ENCODE measurements around the gene AOAH. TPM values are rescaled to one million over a fixed set of nuclear protein-coding genes. Genes with fewer than 3 reads are reported as not detected.

AOAH gene
- total RNA-seq, 1 donor from 2014 or later = 1.9 TPM

DNA sequence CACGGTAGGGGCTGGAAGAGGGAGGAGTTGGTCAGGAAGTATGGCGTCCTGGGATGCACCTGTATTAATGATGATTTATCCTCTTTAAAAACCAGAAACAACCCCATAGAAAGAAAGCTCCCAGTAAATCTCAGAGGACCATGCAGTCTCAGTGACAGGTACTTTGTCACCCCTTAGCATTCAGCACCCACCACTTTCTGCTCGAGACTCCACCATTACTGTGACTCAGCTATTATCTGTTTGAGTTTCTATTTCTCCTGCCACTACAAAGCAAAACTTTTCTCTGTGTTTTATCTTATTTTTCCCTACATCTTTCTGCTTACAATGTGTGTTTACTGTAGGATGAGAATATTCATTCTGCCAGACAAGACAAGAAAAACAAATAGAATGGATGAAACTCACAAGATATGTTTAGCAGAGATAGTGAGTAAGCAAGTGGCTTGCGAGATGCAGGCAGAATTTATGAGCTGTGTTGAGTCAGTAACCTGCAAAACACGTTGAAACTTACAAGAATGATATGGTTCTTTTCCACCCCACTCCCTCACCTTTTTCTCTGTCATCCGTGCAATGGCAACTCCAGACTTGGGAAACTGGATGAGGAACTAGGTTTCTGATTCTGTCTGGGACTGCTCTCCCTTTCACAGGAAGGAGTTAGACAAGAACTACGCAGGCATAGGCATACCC, 127.1 kb downstream of the AOAH start:
- ATAC-seq (no peak), DNase-seq (ENCODE audit: missing footprints) (no peak)
- intact Hi-C loops (cut with DNase I) = no loop called here

DNA sequence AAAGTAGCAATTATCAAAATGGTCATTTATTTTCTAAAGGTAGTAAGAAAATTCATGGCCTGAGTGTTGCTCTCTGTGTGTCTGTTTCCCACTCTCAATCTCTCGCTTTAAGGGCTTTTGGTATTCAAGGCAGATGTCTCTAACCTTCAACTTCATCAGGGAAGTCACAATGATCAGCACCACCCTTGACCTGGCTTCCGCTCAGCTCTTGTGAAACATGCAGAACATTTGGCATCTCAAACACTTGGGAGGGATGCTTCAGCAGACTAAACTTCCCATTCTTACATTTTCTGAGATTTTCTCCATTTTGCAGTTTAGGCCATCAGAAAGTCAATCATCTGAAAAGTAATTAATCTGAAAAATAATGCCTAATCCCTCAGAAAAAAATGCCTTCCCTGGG, 129.8 kb downstream of the AOAH start:
- ATAC-seq (no peak), DNase-seq (ENCODE audit: missing footprints) (no peak)
- intact Hi-C loops (cut with DNase I) = no loop called here

DNA sequence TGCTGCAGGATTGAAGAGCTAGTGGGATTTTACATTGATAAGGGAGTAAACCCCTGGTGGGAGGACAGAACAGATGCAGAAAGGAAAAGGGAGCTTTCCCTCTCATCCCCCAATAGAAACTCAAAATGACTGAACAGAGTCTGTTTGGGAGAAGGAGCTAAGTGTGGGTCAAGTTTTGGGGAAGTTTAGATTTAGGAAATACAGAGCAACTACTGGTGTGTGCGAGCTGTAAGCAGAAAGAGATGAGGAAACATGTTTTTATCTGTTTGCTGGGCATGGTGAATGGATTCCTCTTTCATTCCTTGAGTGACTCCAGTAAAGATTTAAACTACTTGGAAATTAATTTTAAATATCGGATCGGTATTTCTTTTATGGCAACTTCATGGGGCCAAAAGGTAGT, 132.7 kb downstream of the AOAH start:
- DNase-seq (ENCODE audit: missing footprints) = no peak
- ATAC-seq = no peak
- intact Hi-C loops (cut with DNase I) = no loop called here

DNA sequence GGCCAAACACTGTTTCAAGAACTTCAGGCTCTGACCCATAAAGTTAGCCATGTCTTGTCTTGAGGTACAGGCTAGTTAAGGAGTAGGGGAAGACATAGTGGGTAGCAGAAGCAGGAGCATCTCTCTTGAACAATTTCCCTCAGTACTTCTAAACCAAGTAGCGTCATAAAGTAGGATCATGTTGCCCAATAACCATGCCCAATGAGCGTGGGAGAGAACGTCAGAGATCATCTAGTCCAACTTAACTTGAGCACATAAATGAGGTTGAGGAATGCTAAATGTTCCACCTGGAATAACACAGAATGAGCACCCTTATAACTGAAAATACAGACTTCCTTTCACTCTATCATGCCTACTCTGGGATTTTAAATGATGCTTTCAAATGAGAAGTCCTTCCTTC, 134.9 kb downstream of the AOAH start:
- no peak for ATAC-seq
- no peak for DNase-seq (ENCODE audit: missing footprints)
- intact Hi-C loops (cut with DNase I) = no loop called here

DNA sequence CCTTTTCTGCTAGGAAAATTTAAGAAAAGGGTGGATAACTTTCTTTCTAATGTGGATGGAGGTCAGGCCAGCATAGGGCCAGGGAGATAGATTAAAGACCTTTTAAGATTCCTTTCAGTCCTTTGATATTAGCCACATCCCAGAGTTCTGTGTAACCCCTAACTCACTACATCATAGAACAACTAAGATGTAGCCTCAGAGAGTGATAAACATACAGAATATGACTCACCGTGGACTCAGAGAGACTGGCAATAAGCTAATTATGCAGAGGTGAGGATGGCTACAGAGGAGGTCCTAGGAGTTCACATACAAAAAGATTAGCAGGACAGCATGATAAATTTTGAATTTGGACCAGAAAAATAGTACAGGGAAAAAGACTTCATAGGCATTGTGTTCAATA, 141.0 kb downstream of the AOAH start:
- intact Hi-C loops (cut with DNase I) = no loop called here
- ATAC-seq (no peak), DNase-seq (ENCODE audit: missing footprints) (no peak)

DNA sequence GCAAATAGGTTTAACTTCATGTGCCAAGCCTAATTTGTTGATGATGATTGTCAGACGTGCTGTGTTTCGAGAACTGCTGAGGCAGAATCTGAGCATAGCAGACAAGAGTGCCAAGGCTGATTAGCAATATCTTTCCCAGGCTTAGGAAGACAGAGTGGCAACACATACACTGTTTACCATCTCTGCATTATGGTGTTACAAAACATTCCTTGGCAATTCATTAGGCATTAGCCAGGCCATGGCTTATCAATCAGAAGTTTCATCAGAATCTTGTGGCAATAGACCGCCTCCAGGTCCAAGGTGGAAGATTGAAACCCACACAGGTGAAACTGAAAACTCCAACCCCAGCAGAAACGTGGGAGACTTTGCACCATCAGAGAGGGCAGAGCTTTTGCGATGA, 148.5 kb downstream of the AOAH start:
- no peak for DNase-seq (ENCODE audit: missing footprints)
- no peak for ATAC-seq
- intact Hi-C loops (cut with DNase I) = no loop called here

DNA sequence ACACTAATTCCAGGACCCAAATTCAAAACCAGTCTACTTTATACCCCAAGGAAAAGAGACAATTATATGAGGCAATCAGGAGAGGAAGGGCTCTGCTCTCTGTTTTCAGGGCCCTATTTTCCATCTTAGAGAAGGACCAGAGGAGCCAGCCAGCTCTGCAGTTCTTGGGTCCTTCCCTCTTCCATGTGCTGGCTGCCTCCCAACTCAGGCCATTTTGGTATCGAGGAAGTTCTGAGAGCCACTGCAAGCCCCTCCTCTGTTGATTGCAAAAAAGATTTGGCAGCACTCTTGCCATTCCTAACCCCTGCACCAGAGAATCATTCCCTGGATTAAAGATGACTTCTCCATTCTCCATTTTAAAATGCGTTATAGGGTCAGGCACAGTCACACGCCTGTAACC, 151.2 kb downstream of the AOAH start:
- ATAC-seq (no peak), DNase-seq (ENCODE audit: missing footprints) (no peak)
- intact Hi-C loops (cut with DNase I) = no loop called here

DNA sequence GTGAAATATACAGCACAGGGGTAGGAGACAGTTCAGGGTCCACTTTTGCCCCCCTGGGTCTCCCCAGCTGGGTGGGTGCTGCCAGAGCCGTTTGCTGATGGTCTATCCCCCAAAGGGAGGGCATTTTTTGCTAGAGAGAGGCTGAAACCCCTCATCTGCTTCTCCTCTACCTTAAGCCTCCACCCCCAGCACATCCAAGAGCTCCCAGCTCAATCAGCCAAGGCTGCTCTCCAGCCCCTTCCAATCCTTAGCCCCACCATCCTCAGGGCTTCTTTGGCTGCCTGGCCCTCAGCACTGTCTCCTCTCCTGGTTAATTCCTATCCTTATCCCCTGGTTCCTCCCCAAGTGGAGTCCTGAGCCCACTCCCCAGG, 153.1 kb downstream of the AOAH start:
- ATAC-seq (no peak), DNase-seq (ENCODE audit: missing footprints) (no peak)
- intact Hi-C loops (cut with DNase I) = no loop called here

DNA sequence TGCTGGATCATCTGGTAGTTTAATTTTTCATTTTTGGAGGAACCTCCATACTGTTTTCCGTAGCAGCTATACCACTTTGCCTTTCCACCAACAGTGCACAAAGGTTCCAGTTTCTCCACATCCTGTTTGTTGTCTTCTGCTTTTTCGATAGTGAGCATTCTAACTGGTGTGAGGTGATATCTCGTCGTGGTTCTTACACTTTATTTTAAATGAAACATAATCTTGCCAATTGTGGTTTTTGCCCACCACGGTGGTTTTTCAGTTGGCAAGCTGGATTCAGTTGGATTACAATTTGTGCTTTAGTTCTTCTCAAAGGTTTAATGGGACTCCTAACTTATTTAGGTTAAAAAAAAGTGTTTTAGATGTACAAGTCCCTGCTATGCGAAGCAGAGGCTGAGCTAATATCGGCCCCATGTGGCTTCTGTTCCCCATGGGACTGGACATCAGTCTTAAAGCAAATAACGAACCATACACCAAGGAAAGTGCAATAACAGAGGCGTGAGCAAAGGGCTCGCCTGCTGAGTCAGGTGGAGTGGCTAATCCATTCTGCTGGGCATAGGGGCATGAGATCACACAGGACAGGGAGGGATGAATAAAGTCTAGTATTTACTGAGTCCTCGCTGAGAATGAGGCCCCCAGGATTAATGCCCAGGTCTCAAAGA, 153.6 kb downstream of the AOAH start:
- intact Hi-C loops (cut with DNase I) = no loop called here
- DNase-seq (ENCODE audit: missing footprints) = no peak
- ATAC-seq = no peak

DNA sequence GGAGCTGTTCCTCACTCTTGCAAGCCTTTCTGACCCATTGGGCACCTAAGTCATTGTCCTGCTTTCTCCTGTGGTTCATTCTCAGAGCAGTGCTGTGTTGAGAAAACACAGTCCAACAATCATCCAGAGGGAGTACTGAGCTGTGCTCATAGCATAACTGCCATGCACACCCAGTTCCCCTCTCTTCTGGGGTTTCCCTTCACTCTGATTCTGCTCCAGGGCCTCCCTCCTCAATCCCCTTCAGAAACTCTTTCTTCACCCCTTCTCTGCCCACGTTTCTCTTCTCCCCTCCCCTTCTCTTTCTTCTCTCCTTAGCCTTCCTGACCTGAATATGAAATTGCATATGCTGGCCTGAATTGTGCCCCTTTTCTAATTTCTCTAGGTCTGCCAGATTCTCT, 155.8 kb downstream of the AOAH start:
- ATAC-seq (no peak), DNase-seq (ENCODE audit: missing footprints) (no peak)
- intact Hi-C loops (cut with DNase I) = no loop called here

DNA sequence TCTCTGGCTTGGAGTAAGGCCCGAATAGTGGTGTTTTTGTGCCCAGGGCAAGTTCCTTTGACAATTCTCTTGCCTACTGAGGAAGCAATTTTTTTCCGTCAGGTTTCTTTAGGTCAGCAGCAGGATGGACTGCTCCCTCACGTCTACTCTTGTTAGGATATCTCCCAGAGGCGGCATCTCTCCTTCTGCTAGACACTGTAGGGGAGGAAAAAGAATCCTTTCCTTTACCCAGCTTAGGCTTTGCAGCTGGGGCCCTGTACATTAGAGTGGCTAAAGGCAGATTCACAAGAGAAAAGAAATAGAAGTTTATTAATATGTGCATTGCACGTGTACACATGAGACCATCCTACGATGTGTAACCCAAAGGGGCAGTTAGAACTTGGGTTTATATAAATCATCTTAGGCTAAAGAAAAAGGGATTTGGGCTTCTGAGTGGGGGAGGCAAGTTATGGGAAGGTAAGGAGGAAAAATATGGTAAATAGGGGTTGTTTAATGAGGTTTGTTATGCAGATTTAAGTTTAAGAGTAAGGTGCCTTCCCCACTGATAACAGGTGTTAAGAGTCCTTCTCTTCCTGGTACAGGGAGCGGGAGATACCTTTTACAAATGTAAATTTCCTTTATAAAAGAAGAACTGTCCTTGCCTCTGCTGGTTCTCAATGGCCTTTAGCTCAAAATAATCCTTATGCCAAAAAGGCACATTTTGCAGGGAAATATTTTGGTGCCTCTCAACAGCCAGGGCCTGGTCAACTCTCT, 156.4 kb downstream of the AOAH start:
- intact Hi-C loops (cut with DNase I) = no loop called here
- DNase-seq (ENCODE audit: missing footprints) (no peak), ATAC-seq (no peak)

DNA sequence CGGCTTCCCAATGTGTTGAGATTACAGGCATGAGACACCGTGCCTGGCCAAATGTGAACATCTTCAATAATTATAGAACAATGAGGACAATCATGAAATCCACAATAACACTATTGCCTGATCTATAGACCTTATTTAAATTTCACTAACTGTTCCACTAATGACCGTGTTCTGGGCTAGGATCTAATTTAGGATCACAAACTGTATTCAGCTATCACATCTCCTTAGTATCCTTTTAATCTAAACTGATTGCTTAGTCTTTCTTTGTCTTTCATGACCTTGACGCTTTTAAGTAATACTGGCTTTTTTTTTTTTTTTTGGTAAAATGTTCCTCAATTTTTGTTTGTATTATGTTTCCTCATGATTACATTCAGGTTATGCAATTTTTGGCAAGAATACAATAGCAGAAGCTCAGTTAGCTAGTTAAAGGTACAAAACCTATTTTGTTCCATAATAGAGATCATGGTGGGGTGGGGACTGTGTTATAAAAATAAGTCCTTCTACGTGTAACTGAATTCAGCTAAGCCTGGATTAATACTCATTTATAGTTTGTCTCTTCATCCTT, 158.4 kb downstream of the AOAH start:
- DNase-seq (ENCODE audit: missing footprints) = no peak
- ATAC-seq = no peak
- intact Hi-C loops (cut with DNase I) = no loop called here

DNA sequence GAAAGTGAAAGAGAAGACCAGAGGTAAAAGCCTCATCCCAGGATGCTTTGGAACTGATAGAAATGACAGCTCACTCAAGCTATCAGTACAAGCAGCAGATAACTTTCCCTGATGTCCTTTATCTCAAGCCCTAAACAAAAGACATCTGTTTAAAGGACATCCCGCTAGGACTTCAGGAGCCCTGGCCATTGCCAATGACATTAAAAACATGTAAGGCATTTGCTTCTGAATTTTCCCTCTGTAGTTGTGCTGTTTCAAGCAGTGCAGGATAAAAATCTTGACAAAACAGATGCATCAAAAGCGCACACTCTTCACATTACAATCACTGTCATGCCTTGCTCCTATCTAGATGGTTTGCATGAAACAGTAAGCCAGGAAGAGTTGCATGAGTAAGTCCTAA, 159.8 kb downstream of the AOAH start:
- ATAC-seq (no peak), DNase-seq (ENCODE audit: missing footprints) (no peak)
- intact Hi-C loops (cut with DNase I) = no loop called here

DNA sequence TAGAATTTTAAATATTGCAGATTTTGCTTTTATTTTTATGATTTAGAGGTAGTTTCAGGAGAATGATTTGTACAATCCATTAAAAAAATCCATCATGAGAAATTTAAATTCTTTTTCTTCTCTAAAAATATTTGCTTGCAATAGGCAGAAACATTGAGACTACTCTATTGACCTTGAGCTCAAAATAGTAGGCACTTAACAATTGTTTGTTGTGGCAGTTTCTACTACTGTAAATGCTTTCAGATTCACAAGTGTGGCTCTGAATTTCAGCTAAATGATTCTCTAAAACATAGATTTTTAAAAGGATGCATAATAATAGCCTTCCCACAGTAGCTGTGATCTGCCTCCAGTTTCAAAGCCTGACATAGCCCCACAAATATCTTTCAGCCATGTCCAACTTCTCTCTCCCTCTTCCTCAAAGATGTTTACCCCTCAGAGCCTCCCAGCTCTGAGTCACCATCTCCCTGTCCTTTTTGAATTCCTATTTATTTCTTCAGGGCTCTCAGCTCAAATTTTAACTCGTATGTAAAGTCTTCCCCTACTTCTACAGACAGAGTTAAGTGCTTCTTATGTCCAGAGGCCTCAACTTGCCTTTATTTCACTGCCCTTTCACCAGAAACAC, 160.5 kb downstream of the AOAH start:
- ATAC-seq = no peak
- DNase-seq (ENCODE audit: missing footprints) = no peak
- intact Hi-C loops (cut with DNase I) = no loop called here

DNA sequence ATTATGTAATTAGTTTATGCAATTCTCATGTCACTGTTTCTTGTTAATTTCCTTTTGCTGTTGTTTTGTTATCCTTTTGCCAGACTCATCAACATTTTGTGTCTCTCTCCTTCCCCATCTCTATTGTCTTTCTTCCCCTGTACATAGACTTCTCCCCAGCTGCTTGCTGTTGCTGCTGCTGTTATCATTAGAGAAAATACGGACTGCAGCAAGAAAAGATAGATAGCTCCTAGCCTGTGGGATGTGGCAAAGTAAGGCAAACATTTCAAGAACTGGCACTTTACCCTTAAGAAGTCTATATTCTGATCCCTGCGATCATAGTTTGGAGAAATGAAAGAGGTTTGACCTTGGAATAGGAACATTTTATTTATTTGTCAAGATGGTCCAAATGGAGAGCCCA, 162.2 kb downstream of the AOAH start:
- no peak for ATAC-seq
- intact Hi-C loops (cut with DNase I) = no loop called here
- DNase-seq (ENCODE audit: missing footprints) = no peak

DNA sequence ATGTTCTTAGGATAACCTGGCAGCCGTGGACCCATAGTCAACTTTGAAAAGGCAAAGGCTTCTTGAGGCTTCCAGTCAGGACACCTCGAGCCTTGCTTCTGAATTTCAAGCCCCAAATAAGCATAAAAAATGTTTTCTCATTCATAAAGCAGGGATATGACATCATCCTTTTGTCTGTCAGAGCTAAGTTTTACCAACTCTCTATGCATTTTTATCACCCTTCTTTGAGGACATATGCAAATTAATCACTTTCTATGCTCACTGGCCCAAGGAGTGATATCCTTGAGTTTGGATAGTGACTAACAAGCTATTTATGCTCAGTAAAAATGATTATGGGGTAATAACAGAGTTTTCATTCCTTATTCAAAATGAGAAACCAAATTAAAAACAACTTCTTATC, 175.3 kb downstream of the AOAH start:
- DNase-seq (ENCODE audit: missing footprints) (no peak), ATAC-seq (no peak)
- intact Hi-C loops (cut with DNase I) = no loop called here

DNA sequence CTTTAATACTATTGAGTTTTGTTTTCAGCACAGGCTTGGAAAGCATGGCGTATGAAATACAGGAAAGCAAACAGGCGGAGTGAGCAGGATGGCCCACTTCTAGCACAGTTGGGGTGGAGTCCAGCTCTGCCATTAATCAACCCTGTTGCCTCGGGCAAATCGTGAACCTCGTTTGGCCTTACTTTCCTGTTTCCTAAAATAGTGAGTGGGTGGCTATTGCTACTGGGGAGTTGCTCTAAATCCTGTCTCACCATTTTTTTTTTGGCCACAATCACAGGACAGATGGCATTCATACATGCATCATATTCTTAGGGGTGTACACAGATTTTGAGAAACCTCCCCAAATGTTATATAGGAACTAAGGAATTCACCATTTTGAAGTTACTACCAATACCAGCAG, 176.9 kb downstream of the AOAH start:
- DNase-seq (ENCODE audit: missing footprints) (no peak), ATAC-seq (no peak)
- intact Hi-C loops (cut with DNase I) = no loop called here

DNA sequence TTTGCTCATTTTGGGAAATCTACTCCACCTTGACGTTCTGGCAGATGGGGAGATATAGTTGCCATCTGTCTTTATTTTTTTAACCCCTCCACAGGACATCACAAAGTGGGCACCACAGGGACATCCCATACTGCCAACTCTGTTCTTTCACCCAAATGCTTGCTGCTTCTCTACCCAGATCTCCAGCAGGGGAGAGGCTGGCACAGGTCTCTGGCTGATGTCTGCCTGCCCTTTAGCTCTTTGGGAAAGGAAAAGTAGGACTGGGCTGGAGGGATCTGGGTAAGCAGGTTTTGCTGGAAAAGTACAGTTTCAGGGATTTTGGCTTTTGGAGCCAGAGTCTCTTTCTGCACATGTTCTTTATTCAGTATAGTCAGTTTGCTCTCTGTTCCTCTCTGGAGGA, 178.0 kb downstream of the AOAH start:
- ATAC-seq = no peak
- DNase-seq (ENCODE audit: missing footprints) = no peak
- intact Hi-C loops (cut with DNase I) = no loop called here

DNA sequence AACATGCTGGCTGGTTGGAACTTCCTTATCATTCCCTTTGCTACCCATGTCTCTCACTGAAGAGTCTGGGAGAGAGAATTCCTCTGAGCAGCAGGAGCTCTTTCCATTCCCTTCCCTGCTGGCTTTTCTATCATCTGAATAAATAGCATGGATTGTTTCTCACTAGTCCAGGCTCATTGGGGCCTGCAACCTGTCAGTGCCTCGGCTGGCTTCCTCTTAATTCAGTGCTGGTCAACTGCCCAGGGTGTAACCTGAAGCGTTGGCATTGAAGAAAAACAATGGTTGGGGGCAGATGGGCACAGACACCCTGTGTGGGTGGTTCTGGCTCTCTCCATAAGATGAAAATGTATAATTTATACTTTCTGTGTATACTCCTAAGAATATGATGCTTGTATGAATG, 179.0 kb downstream of the AOAH start:
- intact Hi-C loops (cut with DNase I) = no loop called here
- DNase-seq (ENCODE audit: missing footprints) (no peak), ATAC-seq (no peak)

DNA sequence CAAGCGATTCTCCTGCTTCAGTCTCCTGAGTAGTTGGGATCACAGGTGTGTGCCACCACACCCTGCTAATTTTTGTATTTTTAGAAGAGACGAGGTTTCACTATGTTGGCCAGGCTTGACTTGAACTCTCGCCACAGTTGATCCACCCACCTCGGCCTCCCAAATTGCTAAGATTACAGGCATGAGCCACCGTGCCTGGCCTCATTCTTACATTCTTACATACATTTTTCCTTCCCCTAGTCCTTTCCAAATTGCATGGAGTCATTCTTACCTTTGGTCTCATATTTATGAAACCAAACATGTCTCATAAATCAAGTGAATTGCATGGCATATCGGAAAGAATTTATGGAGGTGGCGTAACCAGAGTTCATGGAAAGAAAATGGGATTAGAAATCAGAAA, 186.2 kb downstream of the AOAH start:
- ATAC-seq (no peak), DNase-seq (ENCODE audit: missing footprints) (no peak)
- intact Hi-C loops (cut with DNase I) = no loop called here
